Hepatocyte (in vitro differentiated cells): Measurements from ENCODE around the gene TMEM218. TPM values are rescaled to one million over a fixed set of nuclear protein-coding genes. Genes with fewer than 3 reads are reported as not detected.

Experiments
- DNase-seq: peaks from one replicate; pipeline ENCODE4 v3.0.0-alpha.2; 2016; ENCODE audit warnings: low spot score
- H2AFZ ChIP-seq: fragments of 200-600 bp; sonication (generic); 2 replicates; pipeline ENCODE4 v1.6.0; 2016; ENCODE audit warnings: antibody characterized with exemption, mild to moderate bottlenecking
- H3K27ac ChIP-seq: fragments of 200-600 bp; sonication (generic); 2 replicates; pipeline ENCODE4 v1.5.1; 2016; ENCODE audit warnings: mild to moderate bottlenecking
- H3K27me3 ChIP-seq: fragments of 200-600 bp; sonication (generic); 2 replicates; pipeline ENCODE4 v1.6.1; 2016
- H3K36me3 ChIP-seq: fragments of 200-600 bp; sonication (generic); replicated peaks from 2 replicates; pipeline ENCODE4 v1.5.1; 2016; ENCODE audit warnings: low read depth; ENCODE audit not compliant: insufficient read depth
- H3K4me1 ChIP-seq: fragments of 200-600 bp; sonication (generic); 2 replicates; pipeline ENCODE4 v1.5.1; 2016; ENCODE audit warnings: mild to moderate bottlenecking, moderate library complexity; ENCODE audit not compliant: insufficient read depth
- H3K4me2 ChIP-seq: fragments of 200-600 bp; sonication (generic); 2 replicates; pipeline ENCODE4 v1.6.0; 2016
- H3K4me3 ChIP-seq: fragments of 200-600 bp; sonication (generic); 2 replicates; pipeline ENCODE4 v1.5.1; 2016; ENCODE audit warnings: mild to moderate bottlenecking
- H3K79me2 ChIP-seq: fragments of 200-600 bp; sonication (generic); 2 replicates; pipeline ENCODE4 v1.6.0; 2017; ENCODE audit warnings: mild to moderate bottlenecking
- H3K9me2 ChIP-seq: fragments of 200-600 bp; sonication (generic); replicated peaks from 2 replicates; pipeline ENCODE4 v1.6.0; 2017; ENCODE audit warnings: mild to moderate bottlenecking; ENCODE audit not compliant: insufficient read depth
- H3K9me3 ChIP-seq: fragments of 200-600 bp; sonication (generic); 2 replicates; pipeline ENCODE4 v1.5.1; 2016; ENCODE audit warnings: low read depth, mild to moderate bottlenecking
- H4K20me1 ChIP-seq: fragments of 200-600 bp; sonication (generic); 2 replicates; pipeline ENCODE4 v1.6.0; 2016; ENCODE audit warnings: mild to moderate bottlenecking; ENCODE audit not compliant: insufficient read depth, poor library complexity, severe bottlenecking
- CTCF ChIP-seq: fragments of 200-600 bp; sonication (generic); IDR thresholded peaks from 2 replicates; pipeline ENCODE4 v1.5.1; 2016; ENCODE audit warnings: antibody characterized with exemption, mild to moderate bottlenecking; ENCODE audit not compliant: poor library complexity
- EZH2 ChIP-seq: fragments of 200-600 bp; sonication (generic); IDR thresholded peaks from 2 replicates; pipeline ENCODE4 v1.6.1; 2016; ENCODE audit warnings: antibody characterized with exemption, mild to moderate bottlenecking, borderline replicate concordance
- EZH2phosphoT487 ChIP-seq: fragments of 200-600 bp; sonication (generic); IDR thresholded peaks from one replicate; pipeline ENCODE4 v1.6.1; 2018; ENCODE audit warnings: antibody characterized with exemption, mild to moderate bottlenecking, low read depth, moderate library complexity; ENCODE audit not compliant: unreplicated experiment, severe bottlenecking
- WGBS: methylation state at CpG from one replicate; pipeline ENCODE4 v1.1.6; 2016; ENCODE audit warnings: low lambda C conversion rate; ENCODE audit errors: missing lambda C conversion rate; 5-methylcytosine and 5-hydroxymethylcytosine counted together
- polyA plus RNA-seq: library from polyadenylated mRNA; unstranded; fragments of >200 nt; fragmentation: Nextera tagmentation; extraction: Ambion mirVana; gene quantifications from 2 replicates; pipeline ENCODE4 v1.2.1, GENCODE V29; 2016
- total RNA-seq: library from RNA; depleted of rRNA; stranded (reverse); fragments of >200 nt; gene quantifications from 2 replicates; pipeline ENCODE4 v1.2.3, GENCODE V29; 2014

The TMEM218 gene
- total and polyA plus RNA-seq, 2 experiments from 2014 or later = 20.6 to 20.7 TPM

- Histone ChIP-seq H4K20me1 (no peaks in the 10 kb centered on the region), H3K4me2 (no peak overlapping the region), H3K9me3 (no peaks in the 10 kb centered on the region), H3K79me2 (no peaks in the 10 kb centered on the region), H2AFZ (no peak overlapping the region), H3K27me3 (no peaks in the 10 kb centered on the region), H3K9me2 (no peaks in the 10 kb centered on the region), H3K4me1 (no peaks in the 10 kb centered on the region), H3K4me3 (no peak overlapping the region), H3K36me3 (no peaks in the 10 kb centered on the region), H3K27ac (no peak overlapping the region)
- TF ChIP-seq EZH2 = no peak
- no peak for TF ChIP-seq EZH2phosphoT487
- TF ChIP-seq CTCF = no peak
- WGBS = 47% methylated on average over 7 of the region's 7 CpGs
- no peak for DNase-seq
These were observed 43.1 kb upstream of the TMEM218 start for GRCh38 chr11:125154378-125155099.

GRCh38 chr11:125153837-125154236 is 42.4 kb upstream of the TMEM218 start:
- H3K4me1 ChIP-seq = no peaks in the 10 kb centered on the region
- no peaks in the 10 kb centered on the region for H4K20me1 ChIP-seq
- no peaks in the 10 kb centered on the region for H3K9me3 ChIP-seq
- DNase-seq = no peak
- H3K4me2 ChIP-seq = no peak overlapping the region
- TF ChIP-seq EZH2phosphoT487 (no peak), EZH2 (no peak), CTCF (no peak)
- H2AFZ ChIP-seq = no peak overlapping the region
- no peaks in the 10 kb centered on the region for H3K27me3 ChIP-seq
- H3K27ac ChIP-seq = no peak overlapping the region
- H3K9me2 ChIP-seq = no peaks in the 10 kb centered on the region
- no peaks in the 10 kb centered on the region for H3K79me2 ChIP-seq
- WGBS = 76% methylated on average over 2 of the region's 2 CpGs
- H3K36me3 ChIP-seq = no peaks in the 10 kb centered on the region
- H3K4me3 ChIP-seq = no peak overlapping the region

GRCh38 chr11:125148743-125149142 is 37.3 kb upstream of the TMEM218 start:
- no peaks in the 10 kb centered on the region for H3K27me3 ChIP-seq
- no peak overlapping the region for H3K27ac ChIP-seq
- no peaks in the 10 kb centered on the region for H3K36me3 ChIP-seq
- no peaks in the 10 kb centered on the region for H3K9me2 ChIP-seq
- no peak for TF ChIP-seq EZH2
- no peak for TF ChIP-seq EZH2phosphoT487
- TF ChIP-seq CTCF = no peak
- no peaks in the 10 kb centered on the region for H3K79me2 ChIP-seq
- no peak overlapping the region for H3K4me3 ChIP-seq
- no peaks in the 10 kb centered on the region for H3K4me1 ChIP-seq
- H3K4me2 ChIP-seq = no peak overlapping the region
- H2AFZ ChIP-seq = no peak overlapping the region
- no peak for DNase-seq
- H3K9me3 ChIP-seq = no peaks in the 10 kb centered on the region
- 82% methylated on average over 5 of the region's 5 CpGs for WGBS
- H4K20me1 ChIP-seq = no peaks in the 10 kb centered on the region
